Fibroblast of lung (primary cell): ENCODE results near the gene CAVIN3.

Experiments used
- CTCF ChIP-seq, 2 donors: IDR thresholded peaks in 1 of 2; conservative IDR thresholded peaks in 1 of 2; 1 replicate in 1 of 2; 2 replicates in 1 of 2; pipeline ENCODE4 v1.5.1; 2011 to 2012; ENCODE audit warnings: low read length in 2 of 2, control low read depth in 1 of 2, inconsistent platforms in 1 of 2, low read depth in 1 of 2, mild to moderate bottlenecking in 1 of 2
- EZH2 ChIP-seq: IDR thresholded peaks from 2 replicates; pipeline ENCODE4 v1.5.1; 2012; ENCODE audit warnings: low read length, control low read depth, mild to moderate bottlenecking; ENCODE audit errors: missing control alignments

DNA sequence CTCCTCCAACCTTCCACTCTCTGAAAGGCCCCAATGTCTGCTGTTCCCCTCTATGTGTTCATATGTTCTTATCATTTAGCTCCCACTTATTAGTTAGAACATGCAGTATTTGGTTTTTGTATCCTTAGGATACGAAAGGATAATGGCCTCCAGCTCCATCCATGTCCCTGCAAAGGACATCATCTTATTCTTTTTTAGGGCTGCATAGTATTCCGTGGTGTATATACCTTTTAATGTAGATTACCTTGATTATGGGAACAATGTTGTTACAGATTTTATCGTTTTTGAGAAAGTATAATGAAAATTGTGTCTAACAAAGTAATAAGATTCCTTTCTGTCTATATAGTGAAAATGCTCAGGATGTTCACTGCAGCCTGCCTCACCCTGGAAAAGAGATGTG, 16.0 kb upstream of the CAVIN3 start:
- TF ChIP-seq CTCF (conservative IDR thresholded peaks at IDR 0.05 in 1 of 2, IDR thresholded peaks at IDR 0.05 in 1 of 2; ENCODE audit: low read depth in 1 of 2, low read length in 2 of 2) (no peak), EZH2 (no peak)
